RPMI7951 (cell line): ENCODE results near the gene KIF11. TPM values are rescaled to one million over a fixed set of nuclear protein-coding genes. Genes with fewer than 3 reads are reported as not detected.

Experiments used
- DNase-seq: peaks from one replicate; pipeline ENCODE4 v3.0.0-alpha.2; 2012; ENCODE audit warnings: low read depth
- total RNA-seq: library from RNA; depleted of rRNA; stranded (reverse); fragments of >200 nt; shearing (Covaris generic); gene quantifications from 2 replicates; pipeline ENCODE4 v1.2.3, GENCODE V29; 2014; rRNA removed

The KIF11 gene
- total RNA-seq, 1 experiment from 2014 or later: 66.2 TPM

DNA sequence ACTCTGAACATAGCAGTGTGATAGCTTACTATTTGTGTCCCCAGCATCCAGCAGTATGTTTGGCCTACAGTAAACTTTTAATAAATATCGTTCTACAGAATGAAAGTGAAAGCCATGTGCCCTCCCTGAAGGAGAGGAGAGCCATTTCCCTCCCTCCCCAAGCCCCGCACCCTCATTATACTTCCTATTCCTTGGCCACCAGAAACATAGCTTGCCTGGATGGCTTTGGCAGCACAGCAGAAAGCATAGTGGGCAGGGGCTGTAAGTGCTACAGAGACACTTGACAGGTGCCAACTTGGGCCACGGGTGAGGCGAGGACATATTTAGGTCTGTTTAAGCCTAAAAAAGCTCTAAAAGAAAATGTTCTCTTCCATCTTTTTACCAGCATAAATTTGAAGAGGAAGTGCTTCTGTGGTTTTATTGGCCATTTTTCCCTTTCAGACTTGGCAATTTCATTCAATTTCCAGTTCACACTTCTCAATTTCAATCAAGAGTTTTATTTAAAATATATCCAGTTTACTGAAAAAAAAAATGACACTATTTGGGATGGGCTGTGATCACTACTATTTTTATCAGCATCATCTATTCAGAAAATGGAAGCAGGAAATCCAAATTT is 109.5 kb downstream of the KIF11 start:
- no peak for DNase-seq

Other genes starting within 250 kb of the KIF11 start
- gene IDE, start 19.0 kb upstream of the KIF11 start, total RNA-seq: 11.2 and 13.9 TPM in 2 replicates
- gene HHEX, start 96.8 kb downstream of the KIF11 start, total RNA-seq: 0.60 and 1.2 TPM in 2 replicates